Endometrial microvascular endothelial cells (primary cell): ENCODE results near the gene CACHD1. TPM values are rescaled to one million over a fixed set of nuclear protein-coding genes. Genes with fewer than 3 reads are reported as not detected.

Experiments used
- in situ Hi-C: cut with HindIII; loops from 2 replicates; pipeline ENCODE4 v1.10.0; 2017; ENCODE audit warnings: low sequenced_read_pairs, low pct_unique_long_range_greater_than_20kb; ENCODE audit errors: inconsistent ontology term
- total RNA-seq: library from RNA; depleted of rRNA; stranded (reverse); fragments of >200 nt; gene quantifications from one replicate; pipeline ENCODE4 v1.2.3, GENCODE V29; 2015; ENCODE audit errors: inconsistent ontology term

The CACHD1 gene
- total RNA-seq, 1 donor from 2014 or later = 7.7 TPM

DNA sequence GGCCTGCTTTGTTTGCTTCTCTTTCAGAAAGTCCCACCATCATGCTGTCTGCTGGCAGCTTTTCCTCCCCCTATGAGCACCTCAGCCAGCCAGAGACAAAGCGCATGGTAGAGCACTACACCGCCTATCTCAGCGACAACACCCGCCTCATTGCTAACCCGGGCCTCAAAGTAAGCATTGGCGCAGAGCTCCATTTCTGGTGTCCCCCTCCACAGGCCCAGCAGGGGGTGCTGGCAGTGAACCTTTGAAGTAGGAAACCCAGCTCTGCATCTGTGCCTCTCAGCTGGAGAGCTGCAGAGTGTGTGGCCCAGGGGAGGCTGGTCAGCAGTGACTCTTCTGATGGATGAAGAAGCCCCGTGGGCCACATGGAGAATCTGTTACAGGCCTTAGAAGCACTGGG lies 193.7 kb downstream of the CACHD1 start:
- in situ Hi-C loops = no loop called here

DNA sequence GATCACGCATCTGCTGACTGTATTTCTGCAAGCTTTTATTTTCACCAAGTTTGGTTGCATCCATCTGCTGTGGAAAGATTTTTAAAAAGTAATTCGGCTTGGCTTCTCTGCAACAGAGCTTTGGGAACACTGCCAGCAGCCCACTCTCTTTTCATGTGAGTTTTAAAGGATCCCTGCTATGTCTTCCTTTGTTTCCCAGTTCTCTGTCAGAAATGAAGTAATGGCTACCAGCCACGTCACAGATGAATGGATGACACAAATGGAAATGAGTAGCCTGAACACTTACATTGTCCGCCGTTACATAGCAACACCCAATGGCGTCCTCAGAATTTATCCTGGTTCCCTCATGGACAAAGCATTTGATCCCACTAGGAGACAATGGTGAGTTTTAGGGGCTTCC lies 194.4 kb downstream of the CACHD1 start:
- in situ Hi-C loops = no loop called here

DNA sequence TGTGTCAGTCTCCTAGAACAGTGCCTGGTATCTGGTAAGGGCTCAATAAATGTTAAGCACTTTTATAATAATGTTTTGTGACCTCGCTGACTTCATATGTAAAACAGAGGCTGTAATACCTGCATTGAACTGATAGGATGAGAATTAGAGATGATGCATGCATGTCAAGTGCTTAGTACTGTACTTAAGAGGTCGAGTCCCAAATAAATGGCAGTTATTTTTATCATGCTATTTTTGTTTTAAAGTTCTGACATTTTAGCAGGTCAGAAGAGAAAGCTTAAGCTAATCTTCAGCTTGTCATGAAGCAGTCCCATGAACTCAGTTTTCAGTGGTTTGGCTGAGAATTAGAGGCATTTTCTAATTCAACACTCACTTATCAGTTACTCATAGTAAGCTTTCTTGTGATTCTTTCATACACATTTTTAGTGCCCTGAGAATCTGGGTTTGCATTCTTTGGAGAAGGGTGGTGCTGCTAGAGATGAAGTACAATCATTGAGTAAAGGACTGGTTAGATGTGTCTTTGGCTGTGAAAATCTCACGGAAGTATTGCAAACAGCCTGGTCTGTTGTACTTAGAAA lies 199.3 kb downstream of the CACHD1 start:
- in situ Hi-C loops = no loop called here

DNA sequence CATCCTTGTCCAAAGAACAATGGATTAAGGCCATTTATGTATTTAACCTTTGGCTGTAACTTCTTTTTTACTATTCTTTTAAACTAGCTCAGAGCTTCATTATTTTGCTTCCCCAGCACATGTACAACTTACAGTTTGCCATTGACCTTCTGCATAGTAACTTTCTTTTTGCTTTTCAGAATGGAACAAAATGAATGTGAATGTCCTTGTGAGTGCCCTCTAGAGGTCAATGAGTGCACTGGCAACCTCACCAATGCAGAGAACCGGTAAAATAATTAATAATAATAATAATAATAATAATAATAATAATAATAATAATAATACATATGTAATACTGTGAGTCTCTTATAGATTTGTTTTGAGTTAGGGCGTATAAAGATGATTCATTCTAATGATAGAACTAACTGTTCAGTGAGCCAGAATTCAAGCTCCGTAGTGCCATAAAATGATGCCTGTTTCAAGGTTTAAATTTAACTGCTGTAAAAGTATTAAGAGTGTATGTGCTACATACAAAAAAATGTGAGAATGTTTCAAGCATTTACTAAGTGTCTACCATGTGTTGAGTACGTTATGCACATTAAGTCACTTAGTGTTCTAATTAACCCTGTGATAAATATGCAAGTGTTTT lies 205.9 kb downstream of the CACHD1 start:
- in situ Hi-C loops = loop anchor here (10.0 kb wide), 1 partner anchor 201 kb away; the partner anchor contains the start of gene CACHD1

GRCh38 chr1:64676386-64676785 lies 206.5 kb downstream of the CACHD1 start:
- in situ Hi-C loops = loop anchor here (10.0 kb wide), 1 partner anchor 202 kb away; the partner anchor contains the start of gene CACHD1

DNA sequence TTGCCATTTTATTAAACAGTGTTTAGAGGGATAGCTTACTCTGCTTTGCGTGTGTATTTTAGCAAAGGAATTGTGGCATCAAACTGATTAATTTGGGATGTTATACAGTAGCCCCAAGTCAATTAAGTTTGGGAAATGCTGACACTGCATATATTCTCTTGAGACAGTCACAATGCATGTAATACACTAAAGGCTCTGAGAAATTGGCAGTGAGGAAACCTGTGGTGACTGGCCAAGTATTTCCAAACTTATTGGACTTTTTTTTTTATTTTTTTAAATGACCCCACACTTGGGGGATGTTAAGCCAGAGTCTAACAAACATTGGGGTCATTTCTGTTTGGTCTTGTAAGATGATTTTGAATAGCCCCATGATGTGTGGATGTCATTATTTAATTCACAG lies 207.6 kb downstream of the CACHD1 start:
- in situ Hi-C loops = loop anchor here (10.0 kb wide), 1 partner anchor 203 kb away; the partner anchor contains the start of gene CACHD1

DNA sequence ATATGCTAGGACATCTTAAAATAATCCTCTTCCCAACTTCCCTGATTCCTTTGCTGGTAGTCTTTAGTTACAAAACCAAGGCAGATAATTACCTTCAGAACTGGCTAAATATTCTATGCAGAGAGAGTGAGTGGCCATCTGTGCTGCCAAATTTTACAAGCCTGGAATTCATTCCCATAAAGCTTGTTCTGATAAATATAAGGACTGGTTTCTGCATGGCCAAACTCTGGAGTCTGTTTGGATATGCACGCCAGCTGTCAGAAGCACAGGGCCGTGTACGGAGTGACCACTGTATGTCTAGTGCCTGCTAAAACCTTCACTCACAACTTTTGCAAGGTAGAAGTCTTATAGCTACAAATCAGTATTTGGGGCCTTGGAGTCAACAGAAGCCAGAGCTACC lies 208.4 kb downstream of the CACHD1 start:
- in situ Hi-C loops = loop anchor here (10.0 kb wide), 1 partner anchor 204 kb away; the partner anchor contains the start of gene CACHD1

GRCh38 chr1:64679177-64679576 lies 209.2 kb downstream of the CACHD1 start:
- in situ Hi-C loops = loop anchor here (10.0 kb wide), 1 partner anchor 204 kb away; the partner anchor contains the start of gene CACHD1

GRCh38 chr1:64680599-64680998 lies 210.7 kb downstream of the CACHD1 start:
- in situ Hi-C loops = no loop called here

GRCh38 chr1:64681043-64681442 lies 211.1 kb downstream of the CACHD1 start:
- in situ Hi-C loops = no loop called here

GRCh38 chr1:64683419-64683818 lies 213.5 kb downstream of the CACHD1 start:
- in situ Hi-C loops = no loop called here

- in situ Hi-C loops = no loop called here
Observed at GRCh38 chr1:64685217-64685616, 215.3 kb downstream of the CACHD1 start.

DNA sequence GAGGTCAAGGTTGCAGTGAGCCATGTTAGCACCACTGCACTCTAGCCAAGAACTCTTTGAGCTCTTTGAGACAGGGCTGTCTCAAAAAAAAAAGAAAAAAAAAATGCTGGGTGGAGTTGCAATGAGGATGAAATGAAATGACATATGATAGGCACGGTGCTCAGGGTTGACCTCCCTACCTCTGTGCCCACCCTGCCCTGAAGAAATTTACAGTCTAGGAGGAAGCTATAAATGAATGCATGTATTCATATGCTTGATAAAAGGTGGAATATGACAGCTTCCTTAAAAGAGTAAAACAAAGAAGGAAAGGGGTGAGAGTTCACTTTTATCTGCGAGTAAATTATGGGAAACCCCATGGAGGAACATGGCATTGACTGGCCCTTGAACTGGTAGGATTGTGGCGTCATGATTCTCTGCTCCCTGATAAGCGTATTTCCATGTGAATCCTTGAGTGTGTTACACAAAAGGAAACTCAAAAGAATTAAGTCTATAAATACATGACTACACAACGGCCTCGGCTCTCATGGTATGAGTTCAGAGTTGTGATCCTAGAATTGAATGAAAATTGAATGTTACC lies 215.9 kb downstream of the CACHD1 start:
- in situ Hi-C loops = no loop called here

DNA sequence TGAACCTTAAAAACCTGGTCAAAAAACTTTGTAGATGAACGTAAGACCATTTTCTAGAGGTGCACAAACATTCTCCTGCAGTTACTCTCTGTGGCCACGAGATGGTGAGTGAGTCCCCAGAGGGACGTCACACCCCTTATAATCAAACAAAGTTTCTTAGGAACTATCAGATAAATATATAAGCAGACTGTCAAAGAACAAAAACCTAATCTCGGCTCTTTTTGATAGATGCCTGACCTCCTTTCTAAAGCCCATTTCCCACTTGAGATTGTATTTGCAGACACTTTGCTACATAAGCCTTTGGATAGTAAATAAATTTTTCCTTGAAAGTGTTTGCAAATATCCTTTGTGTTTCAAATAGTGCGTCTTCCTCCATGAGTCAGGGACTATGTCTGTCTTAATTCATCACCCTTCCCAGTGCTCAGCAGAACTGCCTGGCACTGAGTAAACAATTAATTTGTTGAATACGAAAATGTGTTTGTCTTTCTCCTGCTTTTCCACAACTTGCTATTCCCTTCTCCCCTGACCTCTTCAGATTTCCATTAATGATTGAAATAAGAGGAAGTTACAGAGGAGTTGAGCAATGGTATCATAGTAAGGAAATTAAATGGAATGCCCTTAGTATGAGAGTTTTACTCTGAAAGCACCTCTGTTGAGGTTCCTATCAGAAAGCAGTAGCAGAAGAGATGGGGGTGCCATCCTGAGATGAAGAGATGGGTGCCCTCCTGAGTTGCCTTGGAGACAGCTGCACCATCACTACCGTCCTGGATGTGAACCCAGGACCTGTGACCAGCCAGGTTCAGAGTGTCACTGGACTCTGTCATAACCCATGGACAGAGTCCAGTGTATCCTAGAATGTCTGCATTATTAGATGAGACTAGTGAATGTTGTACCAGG lies 217.1 kb downstream of the CACHD1 start:
- in situ Hi-C loops = no loop called here

DNA sequence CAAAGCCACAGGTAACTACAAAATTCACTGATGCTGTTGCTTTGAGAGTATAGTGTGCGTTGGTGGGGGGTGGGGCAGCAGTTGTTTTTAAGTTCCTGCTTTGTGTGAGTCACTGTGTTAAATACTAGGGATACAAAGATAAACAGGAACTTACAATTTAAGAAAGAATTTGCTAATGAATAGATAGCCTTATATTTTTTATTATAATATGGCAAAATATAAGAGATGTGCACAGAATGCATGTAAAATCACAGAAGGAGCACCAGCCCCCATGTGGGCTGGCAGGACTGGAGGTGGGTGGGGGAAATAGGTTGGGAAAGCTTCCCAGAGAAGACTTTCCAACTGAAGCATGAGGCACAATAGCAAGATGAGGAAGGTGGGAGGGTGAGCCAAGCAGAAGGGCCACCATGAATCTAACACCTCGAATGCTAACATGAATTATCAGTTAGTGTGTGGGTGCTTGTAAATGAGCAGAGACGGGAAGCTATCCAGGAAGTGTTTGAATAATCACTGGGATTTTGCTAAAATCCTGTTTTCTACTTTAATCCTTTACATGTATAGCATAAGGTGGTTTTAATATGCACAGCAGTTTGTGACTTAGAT lies 217.9 kb downstream of the CACHD1 start:
- in situ Hi-C loops = no loop called here

DNA sequence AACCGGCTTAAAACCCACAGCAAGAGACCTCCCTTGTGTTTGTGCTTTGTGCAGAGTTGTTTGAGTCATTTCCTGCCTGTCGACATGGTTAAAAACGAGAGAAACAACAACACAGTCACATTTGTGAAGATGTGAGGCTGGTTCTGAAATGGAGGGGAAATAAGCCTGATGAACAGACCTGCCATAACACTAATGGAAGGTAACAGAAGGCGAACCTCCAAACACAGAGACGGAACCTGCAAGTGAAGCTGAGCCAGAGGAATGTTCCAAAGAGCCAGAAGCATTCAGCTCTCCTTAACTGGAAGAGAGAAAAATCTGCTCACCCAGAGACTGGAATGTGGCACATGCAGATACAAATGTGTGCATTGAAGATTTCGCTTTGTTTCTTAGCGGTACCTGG lies 221.7 kb downstream of the CACHD1 start:
- in situ Hi-C loops = no loop called here

DNA sequence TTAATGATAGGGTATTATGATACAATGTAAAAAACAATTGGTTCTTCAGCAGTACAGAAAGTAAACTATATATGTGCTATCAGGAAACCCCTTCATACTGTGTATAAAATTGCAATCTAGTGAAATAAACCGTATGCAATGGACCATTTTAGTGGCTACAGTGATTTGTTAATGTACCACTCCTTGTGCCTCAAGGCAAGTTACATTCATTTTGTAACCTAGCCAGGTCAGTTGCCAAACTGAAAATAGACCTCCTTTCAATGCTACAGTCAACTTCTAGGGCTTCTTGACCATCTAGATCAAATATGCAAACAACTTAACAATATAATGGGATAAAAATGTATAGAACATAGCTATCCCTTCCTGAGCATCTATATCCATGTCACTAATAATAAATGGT lies 223.0 kb downstream of the CACHD1 start:
- in situ Hi-C loops = no loop called here

DNA sequence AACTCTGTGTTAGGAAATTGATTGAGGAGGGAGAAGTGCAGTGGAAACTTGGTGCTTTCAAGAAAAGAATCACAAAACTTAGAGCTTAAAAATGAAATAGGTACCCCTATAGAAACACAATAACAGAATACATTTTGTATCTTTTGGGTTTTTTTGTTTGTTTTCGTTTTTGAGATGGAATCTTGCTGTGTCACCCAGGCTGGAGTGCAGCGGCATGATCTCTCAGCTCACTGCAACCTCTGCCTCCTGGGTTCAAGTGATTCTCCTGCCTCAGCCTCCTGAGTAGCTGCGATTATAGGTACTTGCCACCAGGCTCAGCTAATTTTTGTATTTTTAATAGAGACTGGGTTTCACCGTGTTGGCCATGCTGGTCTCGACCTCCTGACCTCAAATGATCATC lies 223.5 kb downstream of the CACHD1 start:
- in situ Hi-C loops = no loop called here

- in situ Hi-C loops = no loop called here
Observed at GRCh38 chr1:64696879-64697278, 226.9 kb downstream of the CACHD1 start.
